ENCODE data around the gene PPP4R2.

GRCh38 chr3:73061416-73061815 lies 64.8 kb downstream of the PPP4R2 start, which contains the start of gene EBLN2:
- TF ChIP-seq POLR2A (IDR thresholded peaks at IDR 0.05): no peak
- no peak for TF ChIP-seq EP300 (IDR thresholded peaks at IDR 0.05)

Data from gastroesophageal sphincter (tissue), 2 donors.